ENCODE data around the gene DYSF.

DYSF gene

DNA sequence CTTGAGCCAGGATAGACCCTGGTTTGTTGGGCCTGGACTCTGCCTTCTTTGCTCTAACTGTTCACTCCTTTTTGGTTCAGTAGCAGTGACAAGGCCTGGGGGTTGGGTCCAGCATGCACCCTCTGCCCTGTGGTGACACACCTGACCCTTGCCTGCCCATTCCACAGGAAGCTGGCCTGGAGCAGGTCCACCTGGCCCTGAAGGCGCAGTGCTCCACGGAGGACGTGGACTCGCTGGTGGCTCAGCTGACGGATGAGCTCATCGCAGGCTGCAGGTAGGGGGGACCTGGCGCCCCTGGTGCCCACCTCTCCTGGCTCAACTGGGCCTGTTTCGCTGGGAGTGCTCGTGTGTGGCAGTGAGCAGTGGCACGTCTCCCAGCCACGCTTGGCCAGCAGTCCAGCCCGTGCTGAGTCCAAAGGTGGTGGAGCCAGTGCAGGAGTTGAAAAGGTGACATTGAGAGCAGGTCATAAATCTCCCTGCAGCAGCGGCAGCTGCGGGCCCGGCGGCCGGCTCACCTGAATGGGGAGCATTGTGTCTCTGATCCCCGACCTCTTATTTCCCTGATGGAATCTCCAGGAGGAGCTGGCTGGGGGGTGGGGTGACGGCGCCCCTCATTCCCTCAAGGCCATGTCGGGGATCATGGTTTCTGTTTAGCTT, 102.6 kb downstream of the DYSF start:
- DNase-seq = no peak

DNA sequence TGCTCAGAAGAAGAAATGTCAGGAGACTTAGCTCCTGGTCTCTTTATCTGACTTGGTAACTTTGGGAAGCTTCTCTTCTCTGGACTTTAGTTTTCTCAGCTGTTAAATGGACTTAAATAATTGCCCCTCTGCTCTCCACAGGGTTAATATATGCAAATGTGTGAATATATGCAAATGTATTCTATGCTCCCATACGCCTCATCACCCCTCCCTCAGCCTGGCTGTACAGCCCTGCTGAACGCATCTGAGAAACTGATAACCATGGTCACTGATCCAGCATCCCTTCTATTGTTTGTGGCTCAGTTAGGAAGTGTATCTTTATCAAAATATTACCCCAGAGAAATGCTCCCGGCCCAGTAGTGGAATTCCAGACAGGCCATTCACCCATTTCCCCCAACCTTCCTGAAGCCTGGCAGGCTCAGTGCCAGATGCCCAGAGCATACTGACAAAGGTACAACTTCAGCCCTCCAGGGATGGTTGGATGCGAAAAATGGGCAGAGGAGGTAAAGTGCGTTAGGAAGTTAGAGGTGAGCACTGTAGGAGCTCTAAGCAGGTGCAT, 103.4 kb downstream of the DYSF start:
- DNase-seq = no peak

GRCh38 chr2:71557321-71557720, 104.0 kb downstream of the DYSF start:
- DNase-seq = no peak

- no peak for DNase-seq
These were observed 105.1 kb downstream of the DYSF start for GRCh38 chr2:71558300-71559051.

GRCh38 chr2:71559080-71559827, 105.9 kb downstream of the DYSF start:
- no peak for DNase-seq

- DNase-seq = no peak
These were observed 106.7 kb downstream of the DYSF start for GRCh38 chr2:71559828-71560637.

DNA sequence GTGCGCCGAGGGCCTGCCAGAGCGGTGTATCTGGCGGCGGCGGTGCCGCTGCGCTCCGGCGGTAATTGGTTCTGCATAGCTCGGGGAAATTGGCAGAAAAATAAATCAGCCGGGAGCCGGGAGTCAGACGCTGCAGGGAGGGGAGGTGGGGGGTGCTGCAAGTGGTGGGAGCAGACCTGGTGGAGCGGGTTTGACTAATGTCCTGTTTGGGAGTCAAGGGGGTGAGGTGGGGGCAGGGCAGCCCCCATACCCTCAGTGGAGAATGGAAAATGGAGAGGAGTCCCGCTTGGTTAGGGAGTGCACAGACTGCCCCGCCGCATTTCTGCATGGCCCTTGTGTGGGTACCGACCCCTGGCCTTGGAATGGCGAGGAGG, 107.3 kb downstream of the DYSF start:
- DNase-seq = no peak

DNA sequence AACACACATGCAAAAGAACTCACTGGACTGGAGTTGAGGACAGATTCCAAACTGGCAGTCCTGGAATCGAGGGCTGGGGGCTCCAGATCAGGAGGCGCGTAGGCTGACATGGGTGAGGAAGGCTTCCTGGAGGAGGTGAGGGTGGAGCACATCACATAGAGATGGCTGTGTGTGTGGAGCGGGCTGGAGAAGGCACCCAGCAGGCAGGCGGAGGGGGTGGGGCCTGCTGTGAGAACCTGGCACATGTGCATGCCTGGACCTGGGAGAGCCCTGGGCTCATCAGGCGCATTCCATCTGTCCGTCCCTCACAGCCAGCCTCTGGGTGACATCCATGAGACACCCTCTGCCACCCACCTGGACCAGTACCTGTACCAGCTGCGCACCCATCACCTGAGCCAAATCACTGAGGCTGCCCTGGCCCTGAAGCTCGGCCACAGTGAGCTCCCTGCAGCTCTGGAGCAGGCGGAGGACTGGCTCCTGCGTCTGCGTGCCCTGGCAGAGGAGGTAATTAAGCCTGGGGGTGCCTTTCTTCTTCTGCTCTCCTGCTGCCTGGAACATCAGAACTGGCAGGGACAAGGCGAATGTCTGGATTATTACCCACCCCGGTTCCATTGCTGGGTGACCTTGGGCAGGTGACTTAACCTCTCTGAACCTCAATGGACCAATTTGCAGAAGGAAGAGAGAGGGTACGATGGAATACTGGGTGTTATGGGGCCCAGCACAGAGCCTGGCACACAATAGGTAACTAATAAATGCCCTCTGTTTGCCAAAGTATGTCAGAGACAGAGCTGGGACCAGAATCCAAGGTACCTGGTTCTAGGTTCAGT, 108.3 kb downstream of the DYSF start:
- no peak for DNase-seq

GRCh38 chr2:71562518-71562917, 109.2 kb downstream of the DYSF start:
- no peak for DNase-seq

- DNase-seq = no peak
These were observed 110.5 kb downstream of the DYSF start for GRCh38 chr2:71563872-71564271.

- no peak for DNase-seq
These were observed 111.0 kb downstream of the DYSF start for GRCh38 chr2:71564361-71564760.

DNA sequence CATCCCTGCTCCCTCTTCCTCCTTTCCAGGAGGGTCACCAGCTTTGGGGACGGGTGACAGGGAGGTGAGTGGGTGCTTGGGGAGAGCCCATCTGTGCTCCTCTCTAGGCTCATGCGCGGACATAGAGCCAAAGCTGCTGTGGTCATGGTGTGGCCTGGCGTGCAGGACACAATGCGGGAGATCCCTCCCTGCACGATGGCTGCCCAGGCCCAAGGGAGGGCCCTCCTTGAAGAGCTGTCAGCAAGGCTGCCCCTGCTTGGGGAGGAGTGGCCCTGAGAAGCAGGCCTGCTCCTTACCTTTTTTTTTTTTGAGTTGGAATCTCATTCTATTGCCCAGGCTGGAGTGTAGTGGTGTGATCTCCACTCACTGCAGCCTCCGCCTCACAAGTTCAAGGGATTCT, 111.4 kb downstream of the DYSF start:
- no peak for DNase-seq

GRCh38 chr2:71566372-71566771, 113.0 kb downstream of the DYSF start:
- DNase-seq = no peak

GRCh38 chr2:71567625-71568024, 114.3 kb downstream of the DYSF start:
- DNase-seq = no peak

DNA sequence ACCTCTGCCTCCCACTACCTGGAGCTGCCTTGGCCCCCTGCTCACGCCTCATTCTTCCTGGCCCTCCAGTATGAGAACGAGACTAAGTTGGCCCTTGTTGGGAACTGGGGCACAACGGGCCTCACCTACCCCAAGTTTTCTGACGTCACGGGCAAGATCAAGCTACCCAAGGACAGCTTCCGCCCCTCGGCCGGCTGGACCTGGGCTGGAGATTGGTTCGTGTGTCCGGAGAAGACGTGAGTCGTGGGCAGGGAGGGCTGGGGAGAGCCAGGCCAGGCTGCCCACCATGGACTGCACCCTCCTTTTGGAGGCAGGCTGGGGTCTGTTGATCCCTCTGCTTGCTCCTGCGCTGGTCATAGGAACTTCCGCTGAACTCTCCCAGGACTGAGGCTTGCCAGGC, 114.7 kb downstream of the DYSF start:
- no peak for DNase-seq

GRCh38 chr2:71570511-71570910, 117.2 kb downstream of the DYSF start:
- DNase-seq = no peak

GRCh38 chr2:71570951-71571460, 117.6 kb downstream of the DYSF start:
- no peak for DNase-seq

GRCh38 chr2:71571945-71572344, 118.6 kb downstream of the DYSF start:
- no peak for DNase-seq

DNA sequence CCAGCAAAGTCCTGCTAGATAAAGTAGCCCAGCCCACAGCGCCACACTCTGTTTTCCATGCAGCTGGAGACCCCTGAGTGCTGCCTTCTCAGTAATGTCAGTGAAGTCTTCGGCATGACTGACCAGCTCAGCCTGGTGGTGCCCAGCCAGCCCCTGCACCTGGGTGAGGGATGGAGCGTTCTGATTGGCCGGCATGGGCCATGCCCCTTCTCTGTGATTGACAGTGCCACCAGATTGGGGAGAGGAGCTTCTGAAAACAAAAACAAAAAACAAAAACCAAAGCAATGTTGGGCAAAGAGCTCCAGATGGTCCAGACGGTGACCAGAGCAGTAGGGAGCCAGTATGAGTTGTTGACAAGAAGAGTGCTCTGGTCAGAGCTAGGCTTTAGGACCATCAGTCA, 122.6 kb downstream of the DYSF start:
- no peak for DNase-seq

- DNase-seq = no peak
These were observed 123.2 kb downstream of the DYSF start for GRCh38 chr2:71576541-71576940.

GRCh38 chr2:71577209-71577608, 123.8 kb downstream of the DYSF start:
- DNase-seq = no peak

All from NCI-H1417 treated with DMSO at 0.1 percent for 48 hours (cell line).